Right atrium auricular region (tissue), 2 donors: ENCODE results near the gene EXOC7. TPM values are rescaled to one million over a fixed set of nuclear protein-coding genes. Genes with fewer than 3 reads are reported as not detected.
A peak's percentile ranks its signal among the peaks of the same experiment; 100 is the strongest.

Source experiments
- DNase-seq: peaks from one replicate; pipeline ENCODE4 v3.0.0-alpha.2; 2019; ENCODE audit warnings: low spot score
- H3K27ac ChIP-seq, 2 donors: fragments of 200-600 bp; sonication (generic); 1 replicate in 1 of 2; 2 replicates in 1 of 2; pipeline ENCODE4 v1.5.1; 2016 to 2019
- H3K27me3 ChIP-seq, 2 donors: fragments of 200-600 bp; sonication (generic); one replicate each; pipeline versions ENCODE4 v1.5.1 to v1.6.0; 2017 to 2019
- H3K36me3 ChIP-seq: fragments of 200-600 bp; sonication (generic); one replicate; pipeline ENCODE4 v1.5.1; 2016
- H3K4me1 ChIP-seq, 2 donors: fragments of 200-600 bp; sonication (generic); one replicate each; pipeline versions ENCODE4 v1.5.1 to v1.6.0; 2017 to 2019
- H3K4me3 ChIP-seq, 2 donors: fragments of 200-600 bp; sonication (generic); 1 replicate in 1 of 2; 2 replicates in 1 of 2; pipeline ENCODE4 v1.5.1; 2017 to 2019; ENCODE audit warnings: mild to moderate bottlenecking in 1 of 2, moderate library complexity in 1 of 2
- H3K9me3 ChIP-seq, 2 donors: fragments of 200-600 bp; sonication (generic); one replicate each; pipeline ENCODE4 v1.5.1; 2019
- CTCF ChIP-seq, 2 donors: fragments of 200-600 bp; sonication (generic); IDR thresholded peaks; one replicate each; pipeline ENCODE4 v1.5.1; 2019; ENCODE audit warnings: antibody characterized with exemption in 2 of 2
- total RNA-seq, 2 donors: library from RNA; depleted of rRNA; stranded (reverse); fragments of >200 nt; gene quantifications; one replicate each; pipeline ENCODE4 v1.1.0, GENCODE V29; 2016

The EXOC7 gene
- total RNA-seq, 2 donors from 2014 or later, result 56.0 to 65.3 TPM

DNA sequence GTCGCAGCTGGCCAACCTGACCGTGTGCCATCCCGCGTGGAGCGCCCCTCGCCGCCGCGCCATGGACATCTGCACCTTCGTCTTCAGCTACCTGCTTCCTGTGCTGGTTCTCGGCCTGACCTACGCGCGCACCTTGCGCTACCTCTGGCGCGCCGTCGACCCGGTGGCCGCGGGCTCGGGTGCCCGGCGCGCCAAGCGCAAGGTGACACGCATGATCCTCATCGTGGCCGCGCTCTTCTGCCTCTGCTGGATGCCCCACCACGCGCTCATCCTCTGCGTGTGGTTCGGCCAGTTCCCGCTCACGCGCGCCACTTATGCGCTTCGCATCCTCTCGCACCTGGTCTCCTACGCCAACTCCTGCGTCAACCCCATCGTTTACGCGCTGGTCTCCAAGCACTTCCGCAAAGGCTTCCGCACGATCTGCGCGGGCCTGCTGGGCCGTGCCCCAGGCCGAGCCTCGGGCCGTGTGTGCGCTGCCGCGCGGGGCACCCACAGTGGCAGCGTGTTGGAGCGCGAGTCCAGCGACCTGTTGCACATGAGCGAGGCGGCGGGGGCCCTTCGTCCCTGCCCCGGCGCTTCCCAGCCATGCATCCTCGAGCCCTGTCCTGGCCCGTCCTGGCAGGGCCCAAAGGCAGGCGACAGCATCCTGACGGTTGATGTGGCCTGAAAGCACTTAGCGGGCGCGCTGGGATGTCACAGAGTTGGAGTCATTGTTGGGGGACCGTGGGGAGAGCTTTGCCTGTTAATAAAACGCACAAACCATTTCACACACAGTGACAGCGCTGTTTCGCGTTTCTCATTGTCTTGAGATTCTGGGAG lies 26.6 kb downstream of the EXOC7 start:
- H3K27ac ChIP-seq, result no peak overlapping the region
- no peaks in the 10 kb centered on the region for H3K36me3 ChIP-seq
- no peak overlapping the region for H3K4me3 ChIP-seq
- H3K27me3 ChIP-seq, result peaks cover 31 to 46% of the 10 kb centered on the region in 2 donors
- H3K4me1 ChIP-seq, result peaks cover 0 to 55% of the 10 kb centered on the region in 2 donors
- H3K9me3 ChIP-seq, result no peaks in the 10 kb centered on the region
- no peak for TF ChIP-seq CTCF (IDR thresholded peaks at IDR 0.05)
- DNase-seq, result no peak

- no peak for DNase-seq
- Histone ChIP-seq H3K27ac (no peak overlapping the region), H3K27me3 (peaks cover 31 to 46% of the 10 kb centered on the region in 2 donors), H3K4me1 (peaks cover 0 to 60% of the 10 kb centered on the region in 2 donors), H3K36me3 (no peaks in the 10 kb centered on the region), H3K4me3 (no peak overlapping the region), H3K9me3 (no peaks in the 10 kb centered on the region)
- no peak for TF ChIP-seq CTCF (IDR thresholded peaks at IDR 0.05)
These were observed 27.3 kb downstream of the EXOC7 start for GRCh38 chr17:76076146-76076764.

DNA sequence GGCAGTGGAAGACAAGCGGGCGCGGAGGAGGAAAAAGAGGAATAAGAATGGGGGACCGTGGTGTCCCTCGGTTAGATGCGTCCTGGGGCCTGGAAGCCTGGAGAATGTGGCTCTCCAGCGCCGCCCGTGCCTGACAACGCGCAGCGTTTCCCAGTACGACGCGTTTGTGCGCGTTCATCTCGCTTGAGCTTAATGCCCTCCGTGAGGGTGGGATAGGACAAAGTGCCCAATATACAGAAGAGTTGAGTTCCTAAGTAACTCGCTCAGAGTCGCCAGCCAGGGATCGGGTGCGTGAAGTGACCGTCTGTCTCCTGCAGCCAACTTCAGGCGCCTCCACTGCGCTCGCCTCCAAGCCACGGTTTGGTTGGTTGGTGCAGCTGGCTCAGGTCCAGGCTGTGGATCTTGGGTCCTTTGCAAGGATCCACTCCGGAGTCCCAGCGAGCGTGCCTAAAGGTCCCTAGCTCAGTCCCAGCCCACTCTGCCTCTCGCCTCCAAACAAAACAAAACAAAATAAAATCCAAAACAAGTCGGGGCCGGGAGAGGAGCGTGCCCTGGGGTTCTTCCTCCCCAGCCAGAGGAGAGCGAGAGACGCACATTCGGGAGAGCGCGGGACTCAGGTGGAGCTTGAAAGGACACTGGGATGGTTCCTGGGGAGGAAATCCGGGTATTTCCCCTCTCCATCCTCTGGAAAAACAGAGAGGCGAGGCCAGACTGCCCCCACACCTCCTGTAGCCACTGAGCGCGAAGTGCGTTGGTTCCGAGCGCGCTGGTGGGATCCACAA lies 28.0 kb downstream of the EXOC7 start:
- Histone ChIP-seq H3K4me3 (peak overlapping the region in 1 of 2 donors; percentile 8), H3K36me3 (no peaks in the 10 kb centered on the region), H3K4me1 (peaks cover 0 to 65% of the 10 kb centered on the region in 2 donors), H3K27me3 (peaks cover 31 to 46% of the 10 kb centered on the region in 2 donors), H3K9me3 (no peaks in the 10 kb centered on the region), H3K27ac (no peak overlapping the region)
- DNase-seq, result no peak
- no peak for TF ChIP-seq CTCF (IDR thresholded peaks at IDR 0.05)

GRCh38 chr17:76074390-76075363 lies 28.9 kb downstream of the EXOC7 start, which contains the start of gene GALR2:
Gene GALR2, plus strand, starts transcription at chr17:76074781. Its CDS starts 103 bp downstream, at chr17:76074884.
- Histone ChIP-seq H3K9me3 (no peaks in the 10 kb centered on the region), H3K27ac (no peak within 1 kb of the TSS), H3K4me1 (peaks cover 0 to 59% of the 10 kb centered on the region in 2 donors), H3K27me3 (peaks cover 31 to 46% of the 10 kb centered on the region in 2 donors), H3K4me3 (peak within 1 kb of the TSS in 1 of 2 donors; percentile 19), H3K36me3 (peaks cover under 1% of the 10 kb centered on the region)
- TF ChIP-seq CTCF (IDR thresholded peaks at IDR 0.05), result no peak
- DNase-seq, result no peak
